Epithelial cell of esophagus (primary cell): Measurements from ENCODE around the gene HIC1.

Source experiments
- DNase-seq: peaks from one replicate; pipeline ENCODE4 v3.0.0; 2010; ENCODE audit warnings: low read depth
- H3K4me3 ChIP-seq: 2 replicates; pipeline ENCODE4 v1.5.1; 2011; ENCODE audit warnings: mild to moderate bottlenecking, low read length, control low read depth
- CTCF ChIP-seq: IDR thresholded peaks from 2 replicates; pipeline ENCODE4 v1.5.1; 2011; ENCODE audit warnings: low read depth, mild to moderate bottlenecking, low read length, control low read depth, inconsistent platforms; ENCODE audit not compliant: insufficient read depth; ENCODE audit errors: missing control alignments

The HIC1 gene

GRCh38 chr17:2053380-2054261 lies 1.3 kb upstream of the HIC1 start:
- peak overlapping the region; percentile 24 for H3K4me3 ChIP-seq
- TF ChIP-seq CTCF, result peak; percentile 28
- peak; percentile 62 for DNase-seq

DNA sequence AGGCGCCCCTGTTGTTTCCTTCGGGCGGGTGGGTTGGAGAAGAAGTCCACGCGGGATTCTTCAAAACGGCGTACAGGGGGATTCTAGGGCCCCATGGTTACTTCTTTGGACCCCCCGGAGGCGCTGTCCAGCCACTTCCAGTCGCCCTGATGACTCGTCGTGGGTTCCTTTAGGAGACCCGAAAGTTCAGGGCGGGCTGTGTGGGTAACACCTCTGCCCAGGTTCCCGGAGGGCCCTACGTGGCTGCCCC lies 716 bp upstream of the HIC1 start:
- peak overlapping the region; percentile 24 for H3K4me3 ChIP-seq
- DNase-seq, result no peak
- TF ChIP-seq CTCF, result no peak

GRCh38 chr17:2055292-2056205 lies 646 bp downstream of the HIC1 start:
- peak overlapping the region; percentile 25 for H3K4me3 ChIP-seq
- no peak for TF ChIP-seq CTCF
- DNase-seq, result no peak

DNA sequence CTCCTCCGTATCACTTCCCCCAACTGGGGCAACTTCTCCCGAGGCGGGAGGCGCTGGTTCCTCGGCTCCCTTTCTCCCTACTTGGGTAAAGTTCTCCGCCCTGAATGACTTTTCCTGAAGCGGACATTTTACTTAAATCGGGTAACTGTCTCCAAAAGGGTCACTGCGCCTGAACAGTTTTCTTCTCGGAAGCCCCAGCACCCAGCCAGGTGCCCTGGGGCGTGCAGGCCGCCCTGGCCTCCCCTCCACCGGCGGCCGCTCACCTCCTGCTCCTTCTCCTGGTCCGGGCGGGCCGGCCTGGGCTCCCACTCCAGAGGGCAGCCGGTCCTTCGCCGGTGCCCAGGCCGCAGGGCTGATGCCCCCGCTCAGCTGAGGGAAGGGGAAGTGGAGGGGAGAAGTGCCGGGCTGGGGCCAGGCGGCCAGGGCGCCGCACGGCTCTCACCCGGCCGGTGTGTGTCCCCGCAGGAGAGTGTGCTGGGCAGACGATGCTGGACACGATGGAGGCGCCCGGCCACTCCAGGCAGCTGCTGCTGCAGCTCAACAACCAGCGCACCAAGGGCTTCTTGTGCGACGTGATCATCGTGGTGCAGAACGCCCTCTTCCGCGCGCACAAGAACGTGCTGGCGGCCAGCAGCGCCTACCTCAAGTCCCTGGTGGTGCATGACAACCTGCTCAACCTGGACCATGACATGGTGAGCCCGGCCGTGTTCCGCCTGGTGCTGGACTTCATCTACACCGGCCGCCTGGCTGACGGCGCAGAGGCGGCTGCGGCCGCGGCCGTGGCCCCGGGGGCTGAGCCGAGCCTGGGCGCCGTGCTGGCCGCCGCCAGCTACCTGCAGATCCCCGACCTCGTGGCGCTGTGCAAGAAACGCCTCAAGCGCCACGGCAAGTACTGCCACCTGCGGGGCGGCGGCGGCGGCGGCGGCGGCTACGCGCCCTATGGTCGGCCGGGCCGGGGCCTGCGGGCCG lies 1.6 kb downstream of the HIC1 start:
- H3K4me3 ChIP-seq, result no peak overlapping the region
- TF ChIP-seq CTCF, result no peak

GRCh38 chr17:2057175-2057759 lies 2.4 kb downstream of the HIC1 start:
- H3K4me3 ChIP-seq, result no peak overlapping the region
- DNase-seq, result no peak
- no peak for TF ChIP-seq CTCF

More for the DNA sequence above, 1.6 kb downstream of the HIC1 start:
- no peak for DNase-seq

GRCh38 chr17:2057760-2058585 lies 3.1 kb downstream of the HIC1 start:
- TF ChIP-seq CTCF, result no peak
- no peak for DNase-seq
- no peak overlapping the region for H3K4me3 ChIP-seq
